H9 (cell line): Measurements from ENCODE around the gene RIPK1. TPM values are rescaled to one million over a fixed set of nuclear protein-coding genes. Genes with fewer than 3 reads are reported as not detected.
"Not testable (repeated sequence)": the region's sequence is repeated elsewhere in the genome, so short reads cannot be mapped to it uniquely, and the experiment has no call there.

ENCODE experiments used
- DNase-seq: peaks from one replicate; pipeline ENCODE4 v3.0.0-alpha.2; 2017
- H2AFZ ChIP-seq: one replicate; pipeline ENCODE4 v1.6.1; 2013; ENCODE audit warnings: mild to moderate bottlenecking, low read length, control low read depth, moderate library complexity
- H2AK5ac ChIP-seq: 2 replicates; pipeline ENCODE4 v1.6.1; 2013; ENCODE audit warnings: low read length, control low read depth, mixed read lengths; ENCODE audit not compliant: insufficient read length
- H2BK120ac ChIP-seq: one replicate; pipeline ENCODE4 v1.6.1; 2013; ENCODE audit warnings: low read depth, mild to moderate bottlenecking, low read length, control low read depth, inconsistent platforms; ENCODE audit not compliant: poor library complexity, severe bottlenecking
- H2BK12ac ChIP-seq: 2 replicates; pipeline ENCODE4 v1.6.1; 2013; ENCODE audit warnings: low read length, control low read depth, mixed read lengths, low read depth; ENCODE audit not compliant: insufficient read length
- H2BK15ac ChIP-seq: 2 replicates; pipeline ENCODE4 v1.6.1; 2013; ENCODE audit warnings: low read depth, low read length, control low read depth
- H2BK20ac ChIP-seq: one replicate; pipeline ENCODE4 v1.6.1; 2013; ENCODE audit warnings: low read depth, mild to moderate bottlenecking, low read length, control low read depth, inconsistent platforms; ENCODE audit not compliant: poor library complexity, severe bottlenecking
- H2BK5ac ChIP-seq: 2 replicates; pipeline ENCODE4 v1.6.1; 2013; ENCODE audit warnings: low read length, control low read depth, mixed read lengths; ENCODE audit not compliant: insufficient read length
- H3K14ac ChIP-seq: 2 replicates; pipeline ENCODE4 v1.6.1; 2013; ENCODE audit warnings: low read length, control low read depth; ENCODE audit not compliant: insufficient read depth
- H3K18ac ChIP-seq: 2 replicates; pipeline ENCODE4 v1.6.1; 2013; ENCODE audit warnings: low read depth, mild to moderate bottlenecking, mixed read lengths, low read length, control low read depth; ENCODE audit not compliant: insufficient read length
- H3K23ac ChIP-seq: 2 replicates; pipeline ENCODE4 v1.6.1; 2013; ENCODE audit warnings: low read length, control low read depth, mixed read lengths, low read depth; ENCODE audit not compliant: insufficient read length
- H3K23me2 ChIP-seq: 2 replicates; pipeline ENCODE4 v1.6.1; 2013; ENCODE audit warnings: low read depth, mild to moderate bottlenecking, mixed read lengths, low read length, control low read depth; ENCODE audit not compliant: insufficient read length, poor library complexity, severe bottlenecking
- H3K27ac ChIP-seq: 2 replicates; pipeline ENCODE4 v1.5.1; 2013; ENCODE audit warnings: low read length, control low read depth, mixed read lengths, low read depth; ENCODE audit not compliant: insufficient read length
- H3K27me3 ChIP-seq: 2 replicates; pipeline ENCODE4 v1.6.1; 2013; ENCODE audit warnings: low read length, control low read depth, inconsistent platforms; ENCODE audit not compliant: insufficient read depth
- H3K4ac ChIP-seq: 2 replicates; pipeline ENCODE4 v1.6.1; 2013; ENCODE audit warnings: low read depth, mild to moderate bottlenecking, control low read depth, inconsistent platforms, low read length, moderate library complexity
- H3K4me1 ChIP-seq: 2 replicates; pipeline ENCODE4 v1.6.1; 2013; ENCODE audit warnings: low read length, control low read depth, inconsistent platforms; ENCODE audit not compliant: insufficient read depth
- H3K4me2 ChIP-seq: 2 replicates; pipeline ENCODE4 v1.6.1; 2013; ENCODE audit warnings: low read length, control low read depth, mixed read lengths; ENCODE audit not compliant: insufficient read length, insufficient read depth
- H3K56ac ChIP-seq: 2 replicates; pipeline ENCODE4 v1.6.1; 2013; ENCODE audit warnings: low read depth, mild to moderate bottlenecking, mixed read lengths, low read length, control low read depth; ENCODE audit not compliant: insufficient read length
- H3K79me1 ChIP-seq: 2 replicates; pipeline ENCODE4 v1.6.1; 2013; ENCODE audit warnings: low read depth, mild to moderate bottlenecking, moderate library complexity, low read length, control low read depth, inconsistent platforms; ENCODE audit not compliant: insufficient read depth, poor library complexity, severe bottlenecking
- H3K79me2 ChIP-seq: 2 replicates; pipeline ENCODE4 v1.6.1; 2013; ENCODE audit warnings: low read length, control low read depth, inconsistent platforms; ENCODE audit not compliant: insufficient read depth
- H3K9ac ChIP-seq: 2 replicates; pipeline ENCODE4 v1.6.1; 2013; ENCODE audit warnings: low read length, control low read depth, mixed read lengths; ENCODE audit not compliant: insufficient read length; ENCODE audit errors: extremely low read depth
- H3K9me3 ChIP-seq: one replicate; pipeline ENCODE4 v1.6.1; 2013; ENCODE audit warnings: low read depth, low read length, inconsistent platforms; ENCODE audit not compliant: control insufficient read depth
- H3T11ph ChIP-seq: one replicate; pipeline ENCODE4 v1.6.1; 2013; ENCODE audit warnings: mild to moderate bottlenecking, low read length, control low read depth, inconsistent platforms
- H4K20me1 ChIP-seq: one replicate; pipeline ENCODE4 v1.6.1; 2013; ENCODE audit not compliant: control insufficient read depth, insufficient read length, insufficient read depth
- H4K5ac ChIP-seq: 2 replicates; pipeline ENCODE4 v1.6.1; 2013; ENCODE audit warnings: low read depth, mild to moderate bottlenecking, mixed read lengths, low read length, control low read depth; ENCODE audit not compliant: insufficient read length
- H4K8ac ChIP-seq: replicated peaks from 2 replicates; pipeline ENCODE4 v1.6.1; 2013; ENCODE audit warnings: low read length, control low read depth, mixed read lengths, low read depth; ENCODE audit not compliant: insufficient read length
- H4K91ac ChIP-seq: 2 replicates; pipeline ENCODE4 v1.6.1; 2013; ENCODE audit warnings: low read depth, mild to moderate bottlenecking, moderate library complexity, mixed read lengths, low read length, control low read depth; ENCODE audit not compliant: insufficient read length
- H3K27ac Mint-ChIP-seq, 3 experiments: 2 replicates in 2 of 3; 3 replicates in 1 of 3; pipeline ENCODE4 v1.8.0; 2020 to 2021; ENCODE audit warnings: mixed read lengths in 3 of 3, mild to moderate bottlenecking in 1 of 3, moderate library complexity in 1 of 3
- H3K27me3 Mint-ChIP-seq: 2 replicates; pipeline ENCODE4 v1.8.0; 2021; ENCODE audit warnings: low read depth, mild to moderate bottlenecking, moderate library complexity, mixed read lengths
- H3K36me3 Mint-ChIP-seq, 3 experiments: 2 replicates in 2 of 3; 3 replicates in 1 of 3; pipeline ENCODE4 v1.8.0; 2020 to 2021; ENCODE audit warnings: low read depth in 3 of 3, mixed read lengths in 3 of 3; ENCODE audit not compliant: insufficient read depth in 1 of 3
- H3K4me1 Mint-ChIP-seq, 2 experiments: 2 replicates each; pipeline ENCODE4 v1.8.0; 2020; ENCODE audit warnings: mixed read lengths in 2 of 2
- H3K4me3 Mint-ChIP-seq, 2 experiments: 2 replicates in 1 of 2; 3 replicates in 1 of 2; pipeline ENCODE4 v1.8.0; 2020 to 2021; ENCODE audit warnings: mild to moderate bottlenecking in 2 of 2, mixed read lengths in 2 of 2, moderate library complexity in 1 of 2
- H3K9me3 Mint-ChIP-seq, 2 experiments: 2 replicates in 1 of 2; 3 replicates in 1 of 2; pipeline ENCODE4 v1.8.0; 2020; ENCODE audit warnings: mild to moderate bottlenecking in 2 of 2, mixed read lengths in 2 of 2, moderate library complexity in 1 of 2
- WGBS: extraction: QIAGEN DNeasy Blood & Tissue Kit; methylation state at CpG from one replicate; pipeline ENCODE4 v1.1.7; 2013; ENCODE audit warnings: missing lambda C conversion rate, low lambda C conversion rate, mixed read lengths; ENCODE audit not compliant: insufficient read length; ENCODE audit errors: extremely low coverage; 5-methylcytosine and 5-hydroxymethylcytosine counted together
- total RNA-seq: library from RNA; stranded (reverse); gene quantifications from 2 replicates; pipeline ENCODE4 v1.2.1, GENCODE V29; 2021
- TF ChIP-seq, protein P1 (sequence below): fragments of 200-600 bp; sonication (generic); conservative IDR thresholded peaks from 3 replicates; pipeline ENCODE4 v1.8.0; 2021; ENCODE audit warnings: antibody characterized with exemption, mild to moderate bottlenecking

The RIPK1 gene
- total RNA-seq, 1 experiment from 2014 or later = 24.6 TPM

GRCh38 chr6:3137057-3137777, 68.9 kb downstream of the RIPK1 start:
- H3K27ac Mint-ChIP-seq = peak overlapping the region in 1 of 3 experiments; percentile 56; a peak in 2 of 7 replicates
- no peak for DNase-seq
- H3T11ph ChIP-seq = no peak overlapping the region
- H2BK12ac ChIP-seq = no peak overlapping the region
- H2BK5ac ChIP-seq = no peak overlapping the region
- no peak overlapping the region for H3K27ac ChIP-seq
- H3K27me3 Mint-ChIP-seq = no peaks in the 10 kb centered on the region
- H3K36me3 Mint-ChIP-seq = peaks cover 42 to 84% (median 78%) of the 10 kb centered on the region in 3 experiments
- H3K4me1 ChIP-seq = no peaks in the 10 kb centered on the region
- no peaks in the 10 kb centered on the region for H3K79me1 ChIP-seq
- H2AFZ ChIP-seq = no peak overlapping the region
- no peaks in the 10 kb centered on the region for H3K79me2 ChIP-seq
- H4K20me1 ChIP-seq = no peaks in the 10 kb centered on the region
- H4K91ac ChIP-seq = no peak overlapping the region
- TF ChIP-seq, protein P1, sequence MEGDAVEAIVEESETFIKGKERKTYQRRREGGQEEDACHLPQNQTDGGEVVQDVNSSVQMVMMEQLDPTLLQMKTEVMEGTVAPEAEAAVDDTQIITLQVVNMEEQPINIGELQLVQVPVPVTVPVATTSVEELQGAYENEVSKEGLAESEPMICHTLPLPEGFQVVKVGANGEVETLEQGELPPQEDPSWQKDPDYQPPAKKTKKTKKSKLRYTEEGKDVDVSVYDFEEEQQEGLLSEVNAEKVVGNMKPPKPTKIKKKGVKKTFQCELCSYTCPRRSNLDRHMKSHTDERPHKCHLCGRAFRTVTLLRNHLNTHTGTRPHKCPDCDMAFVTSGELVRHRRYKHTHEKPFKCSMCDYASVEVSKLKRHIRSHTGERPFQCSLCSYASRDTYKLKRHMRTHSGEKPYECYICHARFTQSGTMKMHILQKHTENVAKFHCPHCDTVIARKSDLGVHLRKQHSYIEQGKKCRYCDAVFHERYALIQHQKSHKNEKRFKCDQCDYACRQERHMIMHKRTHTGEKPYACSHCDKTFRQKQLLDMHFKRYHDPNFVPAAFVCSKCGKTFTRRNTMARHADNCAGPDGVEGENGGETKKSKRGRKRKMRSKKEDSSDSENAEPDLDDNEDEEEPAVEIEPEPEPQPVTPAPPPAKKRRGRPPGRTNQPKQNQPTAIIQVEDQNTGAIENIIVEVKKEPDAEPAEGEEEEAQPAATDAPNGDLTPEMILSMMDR = no peak
- no peak overlapping the region for H4K5ac ChIP-seq
- H3K23me2 ChIP-seq = peaks cover 2% of the 10 kb centered on the region
- H3K4ac ChIP-seq = no peak overlapping the region
- no peak overlapping the region for H3K4me3 Mint-ChIP-seq
- H2BK20ac ChIP-seq = no peak overlapping the region
- no peak overlapping the region for H2BK120ac ChIP-seq
- no peak overlapping the region for H3K9ac ChIP-seq
- no peak overlapping the region for H2BK15ac ChIP-seq
- no peak overlapping the region for H2AK5ac ChIP-seq
- no peak overlapping the region for H3K4me2 ChIP-seq
- no peak overlapping the region for H4K8ac ChIP-seq
- no peak overlapping the region for H3K56ac ChIP-seq
- H3K23ac ChIP-seq = no peak overlapping the region
- H3K14ac ChIP-seq = no peak overlapping the region
- H3K18ac ChIP-seq = no peak overlapping the region
- H3K9me3 ChIP-seq = no peaks in the 10 kb centered on the region
- WGBS = no CpG with 5 or more reads among the region's 12 CpGs
- H3K9me3 Mint-ChIP-seq = no peaks in the 10 kb centered on the region
- no peaks in the 10 kb centered on the region for H3K27me3 ChIP-seq
- H3K4me1 Mint-ChIP-seq = peaks cover 12 to 18% of the 10 kb centered on the region in 2 experiments

DNA sequence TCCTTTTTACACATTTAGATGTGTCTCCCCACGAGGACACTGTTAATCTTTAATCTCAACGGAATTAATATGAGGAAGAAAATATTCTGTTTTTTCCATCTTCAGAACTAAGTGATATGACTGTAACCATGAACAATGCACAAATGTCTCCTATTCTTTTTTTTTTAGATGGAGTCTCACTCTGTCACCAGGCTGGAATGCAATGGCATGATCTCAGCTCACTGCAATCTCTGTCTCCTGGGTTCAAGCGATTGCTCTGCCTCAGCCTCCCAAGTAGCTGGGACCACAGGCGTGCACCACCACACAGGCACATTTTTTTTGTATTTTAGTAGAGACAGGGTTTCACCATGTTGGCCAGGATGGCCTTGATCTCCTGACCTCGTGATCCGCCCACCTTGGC, 69.6 kb downstream of the RIPK1 start:
- H4K5ac ChIP-seq, H2BK120ac ChIP-seq, H3K79me1 ChIP-seq, H3K27ac Mint-ChIP-seq, H2BK5ac ChIP-seq, H3K79me2 ChIP-seq, H3K14ac ChIP-seq, H3K56ac ChIP-seq, H3K9me3 ChIP-seq, H2AFZ ChIP-seq, H3K18ac ChIP-seq, H3K9me3 Mint-ChIP-seq, H3K4me3 Mint-ChIP-seq, H3K9ac ChIP-seq, H3K23me2 ChIP-seq, H3K27ac ChIP-seq, H2AK5ac ChIP-seq, H4K20me1 ChIP-seq, H4K91ac ChIP-seq, H2BK15ac ChIP-seq, H3K27me3 Mint-ChIP-seq, H2BK20ac ChIP-seq, H3K4me2 ChIP-seq, H3T11ph ChIP-seq, H3K4me1 ChIP-seq, H3K27me3 ChIP-seq, DNase-seq, H3K23ac ChIP-seq, H3K4ac ChIP-seq, H2BK12ac ChIP-seq, H4K8ac ChIP-seq: not testable (repeated sequence)
- Mint-ChIP-seq H3K36me3 (peaks cover 41 to 78% (median 72%) of the 10 kb centered on the region in 3 experiments; a peak in 6 of 7 replicates), H3K4me1 (peaks cover 15 to 22% of the 10 kb centered on the region in 2 experiments)
- no CpG with 5 or more reads among the region's 6 CpGs for WGBS
